Lower lobe of right lung (tissue), 2 donors: ENCODE results near the gene DIO1. TPM values are rescaled to one million over a fixed set of nuclear protein-coding genes. Genes with fewer than 3 reads are reported as not detected.
"Not testable (repeated sequence)": the region's sequence is repeated elsewhere in the genome, so short reads cannot be mapped to it uniquely, and the experiment has no call there.

Experiments used
- ATAC-seq, 2 donors: fragments of 200-7000 bp; cut with Tn5 transposase; one replicate each; pipeline ENCODE4 v1.9.1; 2020 to 2022; ENCODE audit warnings: mild to moderate bottlenecking in 2 of 2, moderate library complexity in 2 of 2
- DNase-seq: peaks from one replicate; pipeline ENCODE4 v3.0.0-alpha.2; 2020
- H3K27ac ChIP-seq: fragments of 200-600 bp; one replicate; pipeline ENCODE4 v1.8.0; 2022
- H3K27me3 ChIP-seq: fragments of 200-600 bp; one replicate; pipeline ENCODE4 v1.8.0; 2022; ENCODE audit warnings: low read depth
- H3K36me3 ChIP-seq: fragments of 200-600 bp; one replicate; pipeline ENCODE4 v1.8.0; 2022; ENCODE audit warnings: mild to moderate bottlenecking
- H3K4me1 ChIP-seq: fragments of 200-600 bp; one replicate; pipeline ENCODE4 v1.8.0; 2022
- H3K4me3 ChIP-seq: fragments of 200-600 bp; one replicate; pipeline ENCODE4 v1.8.0; 2022; ENCODE audit warnings: mild to moderate bottlenecking
- H3K9me3 ChIP-seq: fragments of 200-600 bp; one replicate; pipeline ENCODE4 v1.8.0; 2022
- CTCF ChIP-seq: fragments of 200-600 bp; IDR thresholded peaks from one replicate; pipeline ENCODE4 v1.8.0; 2022; ENCODE audit warnings: antibody characterized with exemption, mild to moderate bottlenecking
- intact Hi-C: fragments of 100-400 bp; cut with DNase I; formaldehyde crosslinking; loops from one replicate; pipeline ENCODE4 v1.11.0; 2022
- total RNA-seq: library from RNA; stranded (reverse); fragmentation: NEBNext Ultra II Directional; extraction: Animal tissue kit (Norgen Biotek cat#: 25700); gene quantifications from one replicate; pipeline ENCODE4 v1.2.1, GENCODE V29; 2021
- donor health status: DM: no; HTN: yes; CAD: no; lungs with severe emphysema.

DIO1 gene
- total RNA-seq, 1 donor from 2014 or later = not detected

- Histone ChIP-seq H3K27me3 (no peaks in the 10 kb centered on the region), H3K27ac (no peak overlapping the region), H3K9me3 (no peaks in the 10 kb centered on the region), H3K4me3 (no peak overlapping the region), H3K4me1 (no peaks in the 10 kb centered on the region), H3K36me3 (peaks cover 84% of the 10 kb centered on the region)
- ATAC-seq = no peak
- DNase-seq = no peak
- intact Hi-C loops = loop anchor here (10.0 kb wide), 1 partner anchor 76 kb away; no protein-coding TSS in a partner anchor
- TF ChIP-seq CTCF = peak; percentile 55
Observed at GRCh38 chr1:53878492-53879105, 15.4 kb upstream of the DIO1 start.

- H3K27ac ChIP-seq, H3K4me3 ChIP-seq, H3K27me3 ChIP-seq, ATAC-seq, H3K9me3 ChIP-seq, H3K4me1 ChIP-seq, intact Hi-C loops, DNase-seq: not testable (repeated sequence)
- H3K36me3 ChIP-seq = peaks cover 80% of the 10 kb centered on the region
Observed at GRCh38 chr1:53881853-53882252, 12.1 kb upstream of the DIO1 start.

GRCh38 chr1:53883600-53883999, 10.4 kb upstream of the DIO1 start:
- intact Hi-C loops, H3K27ac ChIP-seq, H3K4me3 ChIP-seq, H3K4me1 ChIP-seq, H3K27me3 ChIP-seq, ATAC-seq, DNase-seq, H3K9me3 ChIP-seq: not testable (repeated sequence)
- H3K36me3 ChIP-seq = peaks cover 71% of the 10 kb centered on the region

GRCh38 chr1:53888681-53889080, 5.3 kb upstream of the DIO1 start:
- ATAC-seq (no peak), DNase-seq (no peak)
- Histone ChIP-seq H3K9me3 (no peaks in the 10 kb centered on the region), H3K27ac (peak overlapping the region; percentile 82), H3K36me3 (peaks cover 32% of the 10 kb centered on the region), H3K4me1 (peaks cover 26% of the 10 kb centered on the region), H3K27me3 (no peaks in the 10 kb centered on the region), H3K4me3 (peak overlapping the region; percentile 97)
- intact Hi-C loops = no loop called here
- TF ChIP-seq CTCF = no peak

- no peak for TF ChIP-seq CTCF
- peak; percentile 95 for DNase-seq
- H3K36me3 ChIP-seq = peaks cover 27% of the 10 kb centered on the region
- intact Hi-C loops = no loop called here
- peaks cover 26% of the 10 kb centered on the region for H3K4me1 ChIP-seq
- peak within 1 kb of the TSS; percentile 82 for H3K27ac ChIP-seq
- ATAC-seq = peak; percentile 98 to 100
- H3K9me3 ChIP-seq = no peaks in the 10 kb centered on the region
- no peaks in the 10 kb centered on the region for H3K27me3 ChIP-seq
- H3K4me3 ChIP-seq = peak within 1 kb of the TSS; percentile 97
Observed at GRCh38 chr1:53889304-53890298, 4.4 kb upstream of the DIO1 start, which contains the start of gene YIPF1. Gene YIPF1, minus strand, starts transcription at chr1:53889797. Its CDS starts 860 bp downstream, at chr1:53888937.

GRCh38 chr1:53890522-53890941, 3.5 kb upstream of the DIO1 start:
- Histone ChIP-seq H3K36me3 (peaks cover 18% of the 10 kb centered on the region), H3K4me1 (peaks cover 26% of the 10 kb centered on the region), H3K27ac (peak overlapping the region; percentile 82), H3K27me3 (no peaks in the 10 kb centered on the region), H3K4me3 (peak overlapping the region; percentile 97), H3K9me3 (no peaks in the 10 kb centered on the region)
- TF ChIP-seq CTCF = no peak
- intact Hi-C loops = no loop called here
- no peak for DNase-seq
- no peak for ATAC-seq
